Right ventricle myocardium superior (tissue), 1 donor: ENCODE data around the gene LBX2. TPM values are rescaled to one million over a fixed set of nuclear protein-coding genes. Genes with fewer than 3 reads are reported as not detected.

ENCODE experiments used
- ATAC-seq: fragments of 200-7000 bp; cut with Tn5 transposase; one replicate; pipeline ENCODE4 v1.9.1; 2020; ENCODE audit warnings: mild to moderate bottlenecking; ENCODE audit not compliant: poor library complexity
- DNase-seq: peaks from one replicate; pipeline ENCODE4 v3.0.0-alpha.2; 2020
- intact Hi-C: fragments of 100-400 bp; cut with DNase I; formaldehyde crosslinking; loops from one replicate; pipeline ENCODE4 v1.11.2; 2022
- long read RNA-seq: library from polyadenylated mRNA; unstranded; transcript quantifications from one replicate; pipeline ENCODE4 v2.0.0, GENCODE V29; 2021
- total RNA-seq: library from RNA; stranded (reverse); fragmentation: NEBNext Ultra II Directional; extraction: Animal tissue kit (Norgen Biotek cat#: 25700); gene quantifications from one replicate; pipeline ENCODE4 v1.2.1, GENCODE V29; 2021
- donor health status: DM: no; HTN: yes; CAD: no; lungs with severe emphysema.

LBX2 gene, protein sequence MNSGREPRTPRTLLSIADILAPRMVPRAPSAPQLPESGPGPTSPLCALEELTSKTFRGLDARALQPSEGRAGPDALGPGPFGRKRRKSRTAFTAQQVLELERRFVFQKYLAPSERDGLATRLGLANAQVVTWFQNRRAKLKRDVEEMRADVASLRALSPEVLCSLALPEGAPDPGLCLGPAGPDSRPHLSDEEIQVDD
- 0.16 TPM for total RNA-seq
- long read RNA-seq, partial matches to known transcripts = 0 of 2 reads
- long read RNA-seq, other reads (novel, unspliced or antisense) = 2 of 2 reads

DNA sequence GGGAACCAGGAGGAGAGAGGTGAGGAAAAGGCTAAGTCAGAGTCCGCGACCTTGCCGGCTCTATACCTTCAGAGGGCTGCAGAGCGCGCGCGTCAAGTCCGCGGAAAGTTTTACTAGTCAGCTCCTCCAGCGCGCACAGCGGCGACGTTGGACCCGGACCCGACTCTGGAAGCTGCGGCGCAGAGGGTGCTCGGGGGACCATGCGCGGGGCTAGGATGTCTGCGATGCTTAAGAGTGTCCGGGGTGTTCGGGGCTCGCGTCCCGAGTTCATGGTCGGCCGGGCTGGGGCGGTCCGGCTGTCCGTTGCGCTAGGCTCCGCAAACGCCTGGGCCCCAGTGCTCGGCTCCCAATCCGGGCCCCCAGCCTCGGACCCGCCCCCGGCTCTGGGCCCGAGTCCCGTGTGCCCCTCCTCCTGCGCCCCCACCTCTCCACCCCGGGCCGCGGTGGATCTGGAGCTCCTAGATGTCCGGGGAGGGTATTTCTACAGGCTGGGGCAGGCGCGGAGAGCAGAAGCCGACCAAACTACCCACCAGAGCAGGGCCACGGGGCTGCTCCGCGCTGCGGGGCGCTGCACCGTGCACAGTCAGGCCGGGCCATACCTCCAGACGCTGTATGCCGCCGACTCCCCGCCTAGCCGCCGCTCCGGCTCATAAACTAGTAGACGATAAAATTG is at the start of gene LBX2:
LBX2 (minus strand) TSS at position 337 of the 673 bp plus-strand sequence; CDS start at position 271, 66 bp downstream.
- ATAC-seq (no peak), DNase-seq (no peak)
- intact Hi-C loops = no loop called here

DNA sequence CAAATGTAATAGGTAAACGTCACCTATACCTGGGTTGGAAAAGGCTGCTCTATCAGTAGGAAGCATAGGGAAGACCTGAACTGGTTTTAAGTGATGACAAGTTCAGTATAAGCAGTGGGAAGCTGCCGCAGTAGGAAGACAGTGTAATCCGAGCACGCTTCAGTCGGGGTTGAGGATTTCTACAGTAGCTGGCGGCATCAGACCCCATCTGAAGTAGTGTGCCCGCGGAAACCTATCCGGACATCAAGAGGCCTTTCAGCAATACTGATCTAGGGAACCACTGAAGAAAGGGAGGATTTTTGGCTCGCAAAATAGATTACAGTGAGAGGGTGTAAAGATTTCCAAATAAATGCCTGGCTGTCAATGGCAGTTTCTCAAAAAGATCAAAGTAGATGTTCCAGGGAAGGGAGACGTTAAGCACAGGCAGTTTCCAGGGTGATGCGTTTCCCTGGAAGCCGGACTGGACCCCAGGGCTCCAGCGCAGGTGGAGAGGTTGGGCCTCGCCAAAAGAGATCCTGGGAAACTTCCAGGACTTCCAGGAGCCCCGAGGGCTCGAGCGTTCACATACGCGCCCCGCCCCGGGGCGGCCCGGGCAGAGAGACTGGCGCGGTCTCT is 49.0 kb upstream of the LBX2 start:
- DNase-seq (no peak), ATAC-seq (no peak)
- intact Hi-C loops = no loop called here

DNA sequence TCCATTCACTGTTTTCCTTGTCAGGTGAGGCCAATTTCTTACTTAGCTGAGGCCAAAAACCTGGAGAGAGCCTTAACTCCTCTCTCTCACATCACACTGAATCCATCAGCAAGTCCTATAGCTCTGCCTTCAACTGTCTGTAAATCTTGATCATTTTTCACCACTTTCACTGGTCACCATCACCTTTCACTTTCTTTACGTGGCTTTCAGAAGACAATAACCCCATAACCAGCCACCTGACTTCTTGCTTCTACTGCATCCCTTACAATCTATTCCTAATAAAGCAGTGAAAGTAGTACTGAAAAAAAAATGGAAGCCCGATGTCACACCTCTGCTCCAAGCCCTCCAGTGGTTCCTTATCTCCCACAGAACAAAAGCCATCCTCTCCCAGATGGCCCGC is 46.6 kb upstream of the LBX2 start:
- ATAC-seq (no peak), DNase-seq (no peak)
- intact Hi-C loops = no loop called here

DNA sequence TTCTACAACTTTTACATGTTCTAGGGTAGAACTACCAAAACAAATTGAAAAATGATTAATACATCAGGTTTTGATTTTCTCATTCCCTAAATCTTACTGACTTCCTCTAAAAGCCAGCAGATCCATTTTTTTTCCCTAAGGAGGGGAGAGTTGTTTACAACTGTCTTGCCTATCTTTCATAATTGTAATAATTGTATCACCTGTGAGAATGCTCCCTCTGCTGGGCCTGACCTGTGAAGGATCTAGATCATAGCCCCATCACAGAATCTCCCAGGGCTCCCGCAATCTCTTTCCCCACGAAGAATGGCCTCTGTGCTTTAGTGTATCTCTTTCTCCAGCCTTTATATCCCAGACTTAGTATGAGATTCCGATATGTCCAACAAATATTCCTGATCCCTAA is 45.2 kb upstream of the LBX2 start:
- DNase-seq (no peak), ATAC-seq (no peak)
- intact Hi-C loops = no loop called here

DNA sequence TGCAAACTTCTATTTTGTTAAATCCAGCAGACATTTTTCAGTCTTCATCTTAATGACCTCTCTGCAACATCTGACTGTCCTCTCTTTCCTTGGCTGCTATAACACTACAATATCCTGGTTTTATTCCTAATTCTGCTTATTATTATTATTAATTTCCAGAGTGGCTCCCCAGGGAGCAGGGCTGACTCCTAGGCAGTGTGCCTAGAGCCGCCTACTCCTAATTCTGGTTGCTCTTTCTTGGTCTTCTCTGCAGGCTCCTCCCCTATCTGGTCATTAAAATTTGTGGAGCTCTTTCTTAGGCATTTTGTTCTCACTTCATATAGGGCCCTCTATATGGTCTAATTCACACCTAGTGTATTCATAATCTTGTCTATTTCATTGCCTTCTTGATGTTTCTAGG is 43.6 kb upstream of the LBX2 start:
- no peak for ATAC-seq
- no peak for DNase-seq
- intact Hi-C loops = no loop called here

DNA sequence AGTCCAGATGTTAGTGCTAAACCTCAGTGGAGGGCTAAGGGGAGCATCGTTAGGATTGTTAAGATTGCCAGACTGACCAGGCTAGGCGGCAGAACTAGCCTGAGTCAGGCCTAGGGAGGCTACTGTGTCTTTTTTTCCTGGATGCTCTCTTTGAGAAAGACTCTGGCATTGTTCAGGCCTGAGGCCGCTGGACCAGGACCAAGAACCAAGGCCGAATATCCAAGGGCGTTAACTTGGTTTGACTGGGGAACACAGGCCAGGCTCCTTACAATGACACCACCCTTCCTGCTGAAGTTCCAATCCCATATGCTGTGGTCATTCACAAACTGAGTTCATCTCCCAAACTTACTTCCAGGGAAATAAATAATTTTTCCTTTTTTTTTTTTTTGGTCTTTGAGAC is 40.9 kb upstream of the LBX2 start:
- peak; percentile 83 for DNase-seq
- intact Hi-C loops = no loop called here
- peak; percentile 72 for ATAC-seq

DNA sequence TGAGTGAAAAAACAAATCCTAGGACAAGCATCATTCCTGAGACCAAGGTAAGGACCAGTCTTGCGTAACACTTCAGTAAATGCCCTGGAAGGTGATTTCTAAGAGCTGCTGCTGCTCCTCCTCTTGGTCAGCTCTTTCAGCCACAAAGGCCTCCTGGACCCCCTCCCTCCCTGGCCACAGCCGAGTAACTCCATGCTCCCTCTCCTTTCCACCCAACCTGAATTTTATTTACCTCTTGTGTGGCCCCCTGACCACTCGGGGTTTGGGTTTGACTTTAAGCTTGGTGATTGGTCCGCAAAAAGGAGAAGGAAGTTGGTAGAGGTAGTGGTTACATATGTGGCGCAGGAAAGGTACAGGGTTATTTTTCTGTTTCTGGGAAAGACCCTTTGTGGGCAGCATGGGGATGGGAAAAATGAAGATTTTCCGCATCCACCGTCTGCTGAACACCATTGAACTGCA is 39.5 kb upstream of the LBX2 start:
- ATAC-seq (no peak), DNase-seq (no peak)
- intact Hi-C loops = no loop called here

DNA sequence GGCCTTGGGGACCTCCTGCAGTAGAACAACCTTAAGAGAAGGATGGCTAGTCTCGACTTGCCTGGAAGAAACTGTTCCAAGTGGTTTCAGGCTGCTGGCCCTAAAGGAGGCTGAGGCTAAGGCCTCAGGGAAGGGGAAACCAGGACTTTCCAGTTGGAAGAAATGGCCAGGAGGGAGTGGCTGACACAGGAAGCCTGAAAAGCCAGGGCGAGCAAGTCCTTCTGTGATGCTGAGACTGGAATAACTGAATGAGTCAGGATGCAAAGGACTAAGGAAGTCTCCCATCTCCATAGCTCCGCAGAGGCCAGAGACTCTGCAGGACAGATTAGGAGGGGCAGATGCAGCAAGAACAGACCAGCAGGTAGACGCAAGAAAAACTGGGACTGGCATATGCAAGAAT is 37.7 kb upstream of the LBX2 start:
- no peak for ATAC-seq
- no peak for DNase-seq
- intact Hi-C loops = no loop called here

DNA sequence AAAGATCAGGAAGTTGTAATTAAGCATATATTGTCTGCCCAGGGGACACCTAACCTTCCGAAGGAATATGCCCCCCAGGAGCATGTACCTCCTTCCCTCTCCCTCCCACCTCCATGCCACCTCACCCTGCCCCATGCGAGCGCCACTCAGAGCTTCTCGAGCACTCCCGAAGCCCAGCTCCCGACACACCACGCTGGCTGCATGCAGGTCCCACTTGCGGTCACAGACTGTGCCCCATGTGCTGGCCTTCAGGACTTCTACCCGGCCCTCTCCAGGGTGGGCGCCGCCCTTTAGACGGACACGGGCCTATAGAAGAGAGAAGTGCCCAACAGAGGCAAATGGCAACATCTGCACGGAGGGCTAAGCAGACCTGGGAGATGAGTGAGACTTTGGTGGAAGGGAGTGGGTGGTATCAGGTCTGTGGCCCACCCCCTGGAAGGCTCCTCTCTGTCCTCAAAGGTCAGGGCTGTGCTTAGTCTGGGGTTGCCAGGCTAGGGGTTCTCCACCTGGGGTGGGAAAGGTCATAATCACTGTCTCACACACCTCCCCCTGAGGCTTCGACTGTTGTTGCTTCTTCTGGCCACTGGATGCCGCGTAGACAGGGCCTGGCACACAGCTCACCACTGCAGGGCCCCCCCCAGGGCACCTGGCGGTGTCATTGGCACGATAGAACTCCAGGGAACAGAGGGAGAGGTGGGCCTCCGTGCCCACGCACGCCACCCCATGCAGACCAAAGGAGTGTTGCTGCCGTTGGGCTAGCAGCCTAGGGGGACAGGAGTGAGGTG is 37.0 kb upstream of the LBX2 start:
- DNase-seq = no peak
- intact Hi-C loops = no loop called here

DNA sequence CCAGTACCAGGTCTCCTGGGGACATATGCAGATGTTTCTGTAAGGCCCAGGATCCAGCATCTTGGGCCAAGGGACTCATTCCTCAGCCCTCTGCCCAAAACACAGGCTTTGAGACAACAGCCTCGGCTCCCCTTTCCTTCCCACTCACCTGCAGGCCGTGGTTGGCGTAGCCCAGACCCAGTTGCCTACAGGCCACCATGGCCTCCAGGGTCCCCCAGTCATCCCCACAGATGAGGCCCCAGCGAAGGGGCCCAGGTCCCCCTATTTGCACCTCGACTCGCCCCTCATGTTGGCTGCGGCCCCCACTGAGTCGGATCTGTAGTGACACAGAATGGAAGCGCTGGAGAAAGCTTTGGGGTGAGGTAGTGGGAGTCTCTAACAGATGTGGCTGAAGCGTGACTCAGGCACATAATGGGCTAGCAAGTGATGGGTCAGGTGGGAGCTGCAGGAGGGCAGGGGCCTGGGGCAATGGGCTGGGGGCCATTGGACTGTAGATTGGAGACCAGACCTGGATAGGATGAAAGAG is 36.1 kb upstream of the LBX2 start:
- intact Hi-C loops = no loop called here
- DNase-seq (no peak), ATAC-seq (no peak)

More for the DNA sequence above, 37.0 kb upstream of the LBX2 start:
- no peak for ATAC-seq

DNA sequence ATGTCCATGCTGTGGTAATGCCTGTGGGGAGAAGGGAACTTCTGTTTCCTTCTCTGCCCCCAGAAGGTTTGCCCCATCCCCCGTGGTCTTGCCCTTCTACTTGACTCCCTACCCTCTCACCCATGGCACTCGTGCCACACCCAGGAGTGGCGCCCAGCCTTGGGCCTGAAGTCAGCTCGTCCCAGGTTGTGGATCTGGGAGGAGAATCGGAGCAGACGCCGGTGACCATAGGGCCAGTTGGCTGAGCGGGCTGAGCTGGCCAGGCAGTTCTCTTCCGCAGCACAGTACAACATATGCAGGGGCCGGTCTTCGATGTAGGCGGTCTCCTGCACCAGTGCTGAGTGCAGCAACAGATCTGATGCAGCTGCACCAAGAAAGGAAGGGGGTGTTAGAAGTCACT is 35.0 kb upstream of the LBX2 start:
- DNase-seq (no peak), ATAC-seq (no peak)
- intact Hi-C loops = no loop called here

DNA sequence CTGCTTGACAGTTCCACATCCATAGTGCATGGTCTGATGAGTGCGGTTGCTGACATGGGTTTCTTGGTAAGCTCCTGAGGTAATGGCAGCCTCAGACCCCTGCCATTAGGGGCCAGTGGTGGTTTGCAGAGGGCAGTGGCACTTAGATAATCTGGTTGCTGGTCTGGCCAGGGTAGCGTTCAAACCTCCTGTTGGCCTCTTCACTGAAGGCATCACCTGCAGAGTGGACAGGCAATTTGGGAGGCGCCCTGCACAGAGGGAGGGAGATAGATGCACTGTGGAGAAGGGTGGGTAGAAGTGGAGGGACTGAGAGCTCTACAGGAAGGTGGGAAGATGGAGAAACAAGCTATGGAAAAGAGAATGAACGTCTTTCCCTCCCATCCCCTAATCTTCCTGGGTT is 34.1 kb upstream of the LBX2 start:
- intact Hi-C loops = no loop called here
- ATAC-seq = no peak
- no peak for DNase-seq

DNA sequence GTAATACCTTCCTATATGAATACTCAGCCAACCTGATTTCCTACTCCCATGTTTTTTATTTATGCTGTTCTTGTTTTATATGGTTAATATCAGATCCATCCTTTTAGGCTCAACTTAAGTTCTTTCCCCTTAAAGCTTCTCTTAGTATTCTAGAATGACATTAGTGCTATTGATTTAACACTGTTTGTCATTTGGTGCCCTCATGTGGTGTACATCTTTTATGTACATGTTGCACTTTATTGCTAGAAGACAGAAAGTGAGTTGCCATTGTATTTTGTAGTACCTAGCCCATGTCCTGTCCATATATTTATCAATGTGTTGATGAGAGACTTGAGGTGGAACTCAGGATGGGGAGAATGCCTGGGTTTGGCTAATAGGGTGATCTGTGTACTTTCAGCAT is 32.8 kb upstream of the LBX2 start:
- intact Hi-C loops = no loop called here
- ATAC-seq (no peak), DNase-seq (no peak)

DNA sequence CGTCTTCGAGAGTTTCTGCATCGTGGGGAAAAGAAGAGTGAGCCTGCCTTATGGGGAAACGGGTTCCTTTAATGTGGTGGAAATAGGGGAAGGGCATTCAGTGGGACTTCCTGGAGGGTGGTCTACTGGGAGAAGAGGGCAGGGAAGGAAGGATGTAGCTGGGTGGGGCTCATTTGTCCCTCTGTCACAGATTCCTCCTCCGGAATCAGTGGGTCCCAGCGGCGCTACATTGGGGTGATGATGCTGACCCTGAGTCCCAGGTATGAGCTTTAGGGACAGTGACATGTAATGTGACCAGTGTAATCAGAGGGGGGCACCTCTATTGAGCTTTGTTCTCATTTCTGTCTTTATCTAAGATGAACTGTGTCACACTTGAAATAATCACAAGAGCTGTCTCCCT is 32.3 kb upstream of the LBX2 start:
- intact Hi-C loops = no loop called here
- ATAC-seq = no peak
- DNase-seq = no peak

DNA sequence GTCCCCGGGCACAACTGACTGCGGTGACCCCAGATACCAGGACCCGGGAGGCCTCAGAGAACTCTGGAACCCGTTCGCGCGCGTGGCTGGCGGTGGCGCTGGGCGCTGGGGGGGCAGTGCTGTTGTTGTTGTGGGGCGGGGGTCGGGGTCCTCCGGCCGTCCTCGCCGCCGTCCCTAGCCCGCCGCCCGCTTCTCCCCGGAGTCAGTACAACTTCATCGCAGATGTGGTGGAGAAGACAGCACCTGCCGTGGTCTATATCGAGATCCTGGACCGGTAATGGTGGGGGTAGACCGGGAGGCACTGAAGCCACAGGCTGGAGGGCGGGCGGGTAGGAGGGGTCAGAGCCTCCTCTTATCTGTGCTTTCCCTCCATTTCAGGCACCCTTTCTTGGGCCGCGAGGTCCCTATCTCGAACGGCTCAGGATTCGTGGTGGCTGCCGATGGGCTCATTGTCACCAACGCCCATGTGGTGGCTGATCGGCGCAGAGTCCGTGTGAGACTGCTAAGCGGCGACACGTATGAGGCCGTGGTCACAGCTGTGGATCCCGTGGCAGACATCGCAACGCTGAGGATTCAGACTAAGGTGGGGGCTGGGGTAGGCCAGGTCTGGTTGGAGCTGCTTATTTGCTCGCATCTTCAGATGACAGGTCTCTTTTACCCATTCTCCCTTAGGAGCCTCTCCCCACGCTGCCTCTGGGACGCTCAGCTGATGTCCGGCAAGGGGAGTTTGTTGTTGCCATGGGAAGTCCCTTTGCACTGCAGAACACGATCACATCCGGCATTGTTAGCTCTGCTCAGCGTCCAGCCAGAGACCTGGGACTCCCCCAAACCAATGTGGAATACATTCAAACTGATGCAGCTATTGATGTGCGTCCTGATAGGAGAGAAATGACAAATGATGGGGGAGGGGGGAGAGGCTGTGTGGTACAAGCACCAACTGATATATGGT is 31.1 kb upstream of the LBX2 start:
- peak; percentile 30 for ATAC-seq
- intact Hi-C loops = no loop called here
- DNase-seq = peak; percentile 66

DNA sequence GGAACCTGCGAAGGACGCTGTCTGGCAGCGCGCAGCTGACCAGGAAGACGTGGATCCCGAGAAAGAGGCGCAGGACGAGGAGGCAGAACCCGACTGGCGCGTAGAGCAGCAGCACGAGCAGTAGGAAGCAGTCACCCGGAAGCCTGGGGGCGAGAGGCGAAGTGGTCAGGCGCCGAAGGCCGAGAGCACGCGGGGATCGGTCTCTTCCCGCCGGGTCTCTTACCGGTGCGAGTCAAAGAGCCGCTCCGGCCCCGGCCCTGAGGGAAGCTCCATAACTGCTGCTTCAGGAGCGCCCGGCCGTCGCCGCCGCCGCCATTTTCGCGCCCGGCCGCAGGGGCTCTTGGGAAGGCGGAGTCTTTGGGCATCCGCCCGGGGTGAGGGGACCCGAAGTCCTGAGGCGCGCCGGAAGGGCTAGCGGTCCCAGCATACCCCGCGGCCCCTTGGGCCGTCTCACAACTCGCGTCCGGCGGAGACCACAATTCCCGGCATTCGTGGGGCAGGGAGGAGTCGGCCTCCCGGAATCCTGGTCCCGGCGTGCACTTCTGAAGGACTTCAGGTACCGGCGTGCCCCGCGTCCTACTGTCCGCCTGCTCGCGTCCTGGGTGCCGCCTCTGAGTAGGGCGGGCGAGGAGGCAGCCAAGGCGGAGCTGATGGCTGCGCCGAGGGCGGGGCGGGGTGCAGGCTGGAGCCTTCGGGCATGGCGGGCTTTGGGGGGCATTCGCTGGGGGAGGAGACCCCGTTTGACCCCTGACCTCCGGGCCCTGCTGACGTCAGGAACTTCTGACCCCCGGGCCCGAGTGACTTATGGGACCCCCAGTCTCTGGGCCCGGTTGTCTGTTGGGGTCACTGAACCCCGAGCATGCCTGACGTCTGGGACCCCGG is 30.2 kb upstream of the LBX2 start, which contains the start of the genes AUP1 and HTRA2:
AUP1 (minus strand) TSS at position 350 of the 882 bp plus-strand sequence; CDS start at position 273, 77 bp downstream.
HTRA2 (plus strand) TSS at position 577 of the 882 bp plus-strand sequence; CDS start at position 651, 74 bp downstream.
- DNase-seq = peak; percentile 99
- intact Hi-C loops = no loop called here
- peak; percentile 96 for ATAC-seq
